DOHH2 (cell line): ENCODE data around the gene ARL6IP4.

ENCODE experiments used
- H3F3A ChIP-seq: fragments of 200-600 bp; sonication (generic), shearing (Covaris generic); 2 replicates; pipeline ENCODE4 v1.6.0; 2016; ENCODE audit warnings: antibody characterized with exemption, mild to moderate bottlenecking; ENCODE audit not compliant: control insufficient read depth, insufficient read depth
- H3K27ac ChIP-seq: fragments of 200-600 bp; sonication (generic); 2 replicates; pipeline ENCODE4 v1.5.1; 2014; ENCODE audit warnings: low read depth, mild to moderate bottlenecking, low read length, moderate library complexity
- H3K27me3 ChIP-seq: fragments of 200-600 bp; sonication (generic); 2 replicates; pipeline ENCODE4 v1.6.1; 2014; ENCODE audit warnings: mild to moderate bottlenecking, low read length, mixed read lengths; ENCODE audit not compliant: control insufficient read depth
- H3K36me3 ChIP-seq: fragments of 200-600 bp; sonication (generic); 2 replicates; pipeline ENCODE4 v1.6.1; 2014; ENCODE audit warnings: mild to moderate bottlenecking, low read length, moderate library complexity, mixed read lengths; ENCODE audit not compliant: control insufficient read depth
- H3K4me1 ChIP-seq: fragments of 200-600 bp; sonication (generic); 2 replicates; pipeline ENCODE4 v1.6.1; 2014; ENCODE audit warnings: mild to moderate bottlenecking, low read length, mixed read lengths; ENCODE audit not compliant: control insufficient read depth
- H3K4me2 ChIP-seq: fragments of 200-600 bp; sonication (generic); 2 replicates; pipeline ENCODE4 v1.6.0; 2014; ENCODE audit warnings: mild to moderate bottlenecking, low read length, moderate library complexity
- H3K4me3 ChIP-seq: fragments of 200-600 bp; sonication (generic); 2 replicates; pipeline ENCODE4 v1.5.1; 2014; ENCODE audit warnings: mild to moderate bottlenecking, low read length, mixed read lengths
- H3K79me2 ChIP-seq: fragments of 200-600 bp; sonication (generic); 2 replicates; pipeline ENCODE4 v1.6.1; 2014; ENCODE audit warnings: mild to moderate bottlenecking, low read length, mixed read lengths; ENCODE audit not compliant: control insufficient read depth
- H3K9me2 ChIP-seq: fragments of 200-600 bp; sonication (generic); replicated peaks from 2 replicates; pipeline ENCODE4 v1.6.1; 2014; ENCODE audit warnings: mild to moderate bottlenecking, low read length, mixed read lengths; ENCODE audit not compliant: control insufficient read depth
- H3K9me3 ChIP-seq: fragments of 200-600 bp; sonication (generic); 2 replicates; pipeline ENCODE4 v1.6.1; 2014; ENCODE audit warnings: antibody characterized with exemption, low read length, mixed read lengths; ENCODE audit not compliant: control insufficient read depth, insufficient read depth
- H4K20me1 ChIP-seq: fragments of 200-600 bp; sonication (generic); 2 replicates; pipeline ENCODE4 v1.6.0; 2014; ENCODE audit warnings: low read depth, mild to moderate bottlenecking, antibody characterized with exemption, low read length, moderate library complexity; ENCODE audit not compliant: control insufficient read depth, insufficient read depth
- CTCF ChIP-seq: fragments of 200-600 bp; sonication (generic); IDR thresholded peaks from one replicate; pipeline ENCODE4 v1.5.1; 2014; ENCODE audit warnings: antibody characterized with exemption, mild to moderate bottlenecking, low read depth, low read length; ENCODE audit not compliant: poor library complexity, severe bottlenecking
- EZH2phosphoT487 ChIP-seq: fragments of 200-600 bp; sonication (generic); IDR thresholded peaks from 2 replicates; pipeline ENCODE4 v1.6.1; 2017; ENCODE audit warnings: borderline replicate concordance, mild to moderate bottlenecking, antibody characterized with exemption, low read length, moderate library complexity, mixed read lengths

Gene ARL6IP4

GRCh38 chr12:122995503-122996187 lies 15.2 kb downstream of the ARL6IP4 start:
- TF ChIP-seq EZH2phosphoT487 (no peak), CTCF (no peak)
- no peaks in the 10 kb centered on the region for H3K27me3 ChIP-seq
- H3K9me2 ChIP-seq, result no peaks in the 10 kb centered on the region
- no peaks in the 10 kb centered on the region for H3K4me1 ChIP-seq
- no peaks in the 10 kb centered on the region for H3F3A ChIP-seq
- H3K36me3 ChIP-seq, result no peaks in the 10 kb centered on the region
- H3K4me3 ChIP-seq, result no peak overlapping the region
- no peak overlapping the region for H3K4me2 ChIP-seq
- no peak overlapping the region for H3K27ac ChIP-seq
- H3K9me3 ChIP-seq, result no peaks in the 10 kb centered on the region
- no peaks in the 10 kb centered on the region for H3K79me2 ChIP-seq
- no peaks in the 10 kb centered on the region for H4K20me1 ChIP-seq

GRCh38 chr12:122996188-122996601 lies 15.7 kb downstream of the ARL6IP4 start:
- no peak overlapping the region for H3K4me3 ChIP-seq
- no peak overlapping the region for H3K4me2 ChIP-seq
- H3F3A ChIP-seq, result no peaks in the 10 kb centered on the region
- no peaks in the 10 kb centered on the region for H4K20me1 ChIP-seq
- no peaks in the 10 kb centered on the region for H3K9me3 ChIP-seq
- no peaks in the 10 kb centered on the region for H3K36me3 ChIP-seq
- H3K27ac ChIP-seq, result no peak overlapping the region
- H3K79me2 ChIP-seq, result no peaks in the 10 kb centered on the region
- no peaks in the 10 kb centered on the region for H3K9me2 ChIP-seq
- H3K4me1 ChIP-seq, result no peaks in the 10 kb centered on the region
- H3K27me3 ChIP-seq, result no peaks in the 10 kb centered on the region
- no peak for TF ChIP-seq CTCF
- TF ChIP-seq EZH2phosphoT487, result no peak

- no peaks in the 10 kb centered on the region for H3K4me1 ChIP-seq
- no peak overlapping the region for H3K4me2 ChIP-seq
- no peaks in the 10 kb centered on the region for H4K20me1 ChIP-seq
- TF ChIP-seq CTCF (no peak), EZH2phosphoT487 (no peak)
- H3K4me3 ChIP-seq, result no peak overlapping the region
- no peaks in the 10 kb centered on the region for H3F3A ChIP-seq
- H3K9me2 ChIP-seq, result no peaks in the 10 kb centered on the region
- no peaks in the 10 kb centered on the region for H3K36me3 ChIP-seq
- H3K9me3 ChIP-seq, result no peaks in the 10 kb centered on the region
- no peaks in the 10 kb centered on the region for H3K79me2 ChIP-seq
- no peaks in the 10 kb centered on the region for H3K27me3 ChIP-seq
- no peak overlapping the region for H3K27ac ChIP-seq
Observed at GRCh38 chr12:122996621-122997342, 16.3 kb downstream of the ARL6IP4 start.
